IMR-90 (cell line): ENCODE measurements around the gene PTPRK. TPM values are rescaled to one million over a fixed set of nuclear protein-coding genes. Genes with fewer than 3 reads are reported as not detected.
A peak's percentile ranks its signal among the peaks of the same experiment; 100 is the strongest.

Experiments used
- ATAC-seq: fragments of 200-7000 bp; cut with Tn5 transposase; 2 replicates; pipeline ENCODE4 v1.9.1; 2020; ENCODE audit warnings: low read depth, mild to moderate bottlenecking, moderate library complexity
- BruUV-seq: library from RNA; stranded (reverse); fragments of 400-500 nt; replicated peaks from 2 replicates; lab custom pipeline; 2021; lab: Mats Ljungman, UMichigan
- CTCF ChIA-PET: fragments of 300-600 bp; formaldehyde crosslinking; extraction: SDS; loops from one replicate; lab custom pipeline; 2021; ENCODE audit warnings: antibody characterized with exemption; lab: Yijun Ruan, JAX
- POLR2A ChIA-PET: fragments of 300-600 bp; sonication (Branson Sonifier 250); formaldehyde crosslinking; loops from one replicate; lab custom pipeline; 2022; ENCODE audit warnings: antibody characterized with exemption; ENCODE audit not compliant: unreplicated experiment; lab: Charles Lee
- DNase-seq: peaks from one replicate; pipeline ENCODE4 v3.0.0; 2013
- H2AFZ ChIP-seq: replicated peaks from 2 replicates; pipeline ENCODE3; 2013; ENCODE audit warnings: low read length, mild to moderate bottlenecking; ENCODE audit not compliant: poor library complexity
- H2AK5ac ChIP-seq: 2 replicates; pipeline ENCODE4 v1.6.1; 2013; ENCODE audit warnings: low read depth, low read length, inconsistent platforms
- H2AK9ac ChIP-seq: replicated peaks from 2 replicates; pipeline ENCODE3; 2013; ENCODE audit warnings: mild to moderate bottlenecking, low read depth, low read length, moderate library complexity; ENCODE audit not compliant: poor library complexity
- H2BK120ac ChIP-seq: 2 replicates; pipeline ENCODE4 v1.6.1; 2013; ENCODE audit warnings: low read depth, low read length, inconsistent platforms
- H2BK15ac ChIP-seq: 3 replicates; pipeline ENCODE4 v1.6.1; 2013; ENCODE audit warnings: low read depth, low read length, inconsistent platforms
- H2BK20ac ChIP-seq: 2 replicates; pipeline ENCODE4 v1.6.1; 2013; ENCODE audit warnings: low read depth, mild to moderate bottlenecking, inconsistent platforms, low read length, moderate library complexity
- H2BK5ac ChIP-seq: 2 replicates; pipeline ENCODE4 v1.6.1; 2013; ENCODE audit warnings: mild to moderate bottlenecking, low read depth, low read length, inconsistent platforms; ENCODE audit not compliant: poor library complexity, severe bottlenecking
- H3K14ac ChIP-seq: replicated peaks from 2 replicates; pipeline ENCODE4 v1.6.1; 2013; ENCODE audit warnings: low read depth, low read length, inconsistent platforms
- H3K18ac ChIP-seq: 2 replicates; pipeline ENCODE4 v1.6.1; 2013; ENCODE audit warnings: low read depth, low read length, control low read depth
- H3K23ac ChIP-seq: 2 replicates; pipeline ENCODE4 v1.6.1; 2013; ENCODE audit warnings: low read depth, low read length, inconsistent platforms
- H3K27ac ChIP-seq: 2 replicates; pipeline ENCODE4 v1.5.1; 2013; ENCODE audit warnings: mild to moderate bottlenecking, control low read depth, low read length; ENCODE audit not compliant: insufficient read depth
- H3K27me3 ChIP-seq: 2 replicates; pipeline ENCODE4 v1.6.1; 2013; ENCODE audit warnings: low read length; ENCODE audit not compliant: control insufficient read depth, insufficient read depth
- H3K36me3 ChIP-seq: 2 replicates; pipeline ENCODE4 v1.6.1; 2013; ENCODE audit warnings: low read length, mixed read lengths; ENCODE audit not compliant: control insufficient read depth, insufficient read depth
- H3K4ac ChIP-seq: 2 replicates; pipeline ENCODE4 v1.6.1; 2013; ENCODE audit warnings: low read depth, low read length, inconsistent platforms
- H3K4me1 ChIP-seq: 2 replicates; pipeline ENCODE4 v1.6.1; 2013; ENCODE audit warnings: low read length, mixed read lengths; ENCODE audit not compliant: control insufficient read depth, insufficient read depth
- H3K4me2 ChIP-seq: 2 replicates; pipeline ENCODE4 v1.6.1; 2013; ENCODE audit warnings: low read depth, mild to moderate bottlenecking, control low read depth, low read length, moderate library complexity
- H3K4me3 ChIP-seq: 2 replicates; pipeline ENCODE4 v1.5.1; 2013; ENCODE audit warnings: low read depth, mild to moderate bottlenecking, control low read depth, low read length, moderate library complexity; ENCODE audit not compliant: insufficient read depth
- H3K56ac ChIP-seq: 2 replicates; pipeline ENCODE4 v1.6.1; 2013; ENCODE audit warnings: low read length, inconsistent platforms; ENCODE audit not compliant: insufficient read depth; ENCODE audit errors: extremely low read depth
- H3K79me1 ChIP-seq, 2 experiments: 2 replicates each; pipeline ENCODE4 v1.6.1; 2013; ENCODE audit warnings: low read length in 2 of 2, inconsistent platforms in 1 of 2, low read depth in 1 of 2
- H3K9ac ChIP-seq: 2 replicates; pipeline ENCODE4 v1.6.1; 2013; ENCODE audit warnings: low read depth, low read length, control low read depth
- H3K9me1 ChIP-seq: 2 replicates; pipeline ENCODE4 v1.6.1; 2013; ENCODE audit warnings: low read length, inconsistent platforms; ENCODE audit not compliant: insufficient read depth
- H3K9me3 ChIP-seq: 2 replicates; pipeline ENCODE4 v1.6.1; 2013; ENCODE audit warnings: low read length; ENCODE audit not compliant: control insufficient read depth, insufficient read depth
- H4K20me1 ChIP-seq: 2 replicates; pipeline ENCODE4 v1.6.1; 2013; ENCODE audit warnings: low read length, inconsistent platforms; ENCODE audit not compliant: insufficient read depth
- H4K5ac ChIP-seq: 2 replicates; pipeline ENCODE4 v1.6.1; 2013; ENCODE audit warnings: mild to moderate bottlenecking, low read depth, low read length, control low read depth
- H4K8ac ChIP-seq, 2 experiments: 2 replicates each; pipeline ENCODE4 v1.6.1; 2013; ENCODE audit warnings: low read depth in 2 of 2, low read length in 2 of 2, control low read depth in 1 of 2, inconsistent platforms in 1 of 2
- H4K91ac ChIP-seq: 2 replicates; pipeline ENCODE4 v1.6.1; 2013; ENCODE audit warnings: low read depth, low read length, inconsistent platforms; ENCODE audit not compliant: insufficient read depth
- ELK1 ChIP-seq: fragments of 150-350 bp; IDR thresholded peaks from 2 replicates; pipeline ENCODE4 v1.6.1; 2016; ENCODE audit warnings: low read depth, mild to moderate bottlenecking, low read length, moderate library complexity, borderline replicate concordance
- FOS ChIP-seq: fragments of 150-350 bp; IDR thresholded peaks from 2 replicates; pipeline ENCODE4 v1.6.1; 2016; ENCODE audit warnings: low read depth, low read length
- WGBS, 2 experiments: methylation state at CpG; one replicate each; pipeline versions ENCODE4 v1.1.5 to v1.1.7; 2013; ENCODE audit warnings: missing lambda C conversion rate in 2 of 2; ENCODE audit not compliant: insufficient read length in 1 of 2; ENCODE audit errors: extremely low coverage in 2 of 2; 5-methylcytosine and 5-hydroxymethylcytosine counted together
- dilution Hi-C: fragments of 300-500 bp; cut with HindIII; formaldehyde crosslinking; loops from one replicate; pipeline ENCODE4 v1.14.3; 2018; ENCODE audit warnings: low sequenced_read_pairs; ENCODE audit not compliant: unreplicated experiment
- in situ Hi-C: fragments of 300-500 bp; cut with MboI; formaldehyde crosslinking; loops from 3 replicates; pipeline ENCODE4 v1.14.3; 2019; ENCODE audit warnings: low sequenced_read_pairs, inconsistent platforms, mixed read lengths
- intact Hi-C: fragments of 100-400 bp; cut with micrococcal nuclease; formaldehyde crosslinking; loops from 2 replicates; pipeline ENCODE4 v1.10.0; 2022
- polyA plus RNA-seq, 3 experiments: library from polyadenylated mRNA; depleted of rRNA; stranded (reverse); fragments of >200 nt; gene quantifications; 2 replicates each; pipeline ENCODE4 v1.2.3, GENCODE V29; 2012; ENCODE audit warnings: low replicate concordance in 1 of 3
- total RNA-seq: library from RNA; depleted of rRNA; stranded (reverse); fragments of >200 nt; gene quantifications from 2 replicates; pipeline ENCODE4 v1.2.3, GENCODE V29; 2012

The PTPRK gene
- total and polyA plus RNA-seq, 2 of the 4 experiments (the other 2 are of a cell fraction), result 18.0 to 80.8 TPM

GRCh38 chr6:128271527-128271926 is 248.9 kb downstream of the PTPRK start:
- H3K4me3 ChIP-seq, result no peak overlapping the region
- 0 out of 2 replicates have a peak, but pooled peaks cover 1% of the 10 kb centered on the region for H3K4me1 ChIP-seq
- H4K5ac ChIP-seq, result no peak overlapping the region
- H3K56ac ChIP-seq, result no peak overlapping the region
- H3K27ac ChIP-seq, result no peak overlapping the region
- no peak overlapping the region for H3K4me2 ChIP-seq
- H3K9me1 ChIP-seq, result no peaks in the 10 kb centered on the region; the same call in 1 of the 2 replicates
- no TSS peak for BruUV-seq
- H4K91ac ChIP-seq, result no peak overlapping the region
- H2BK20ac ChIP-seq, result no peak overlapping the region
- H3K14ac ChIP-seq, result 0 out of 2 replicates have a peak overlapping the region, but pooled peaks have one; percentile 0
- ATAC-seq (no peak), DNase-seq (peak; percentile 34)
- no peak overlapping the region for H3K9ac ChIP-seq
- WGBS, 2 experiments, result no CpG with 5 or more reads among the region's 1 CpG
- no peak overlapping the region for H2AFZ ChIP-seq
- H3K9me3 ChIP-seq, result no peaks in the 10 kb centered on the region
- H3K27me3 ChIP-seq, result no peaks in the 10 kb centered on the region
- no peak overlapping the region for H2BK5ac ChIP-seq
- intact Hi-C loops, result no loop called here
- no peak overlapping the region for H2AK5ac ChIP-seq
- no peak overlapping the region for H2BK120ac ChIP-seq
- POLR2A ChIA-PET, result no interaction called here
- no peak overlapping the region for H3K4ac ChIP-seq
- no peaks in the 10 kb centered on the region for H3K36me3 ChIP-seq
- peaks cover 10 to 26% of the 10 kb centered on the region in 2 experiments for H3K79me1 ChIP-seq
- in situ Hi-C loops, result no loop called here
- no peak overlapping the region for H3K23ac ChIP-seq
- no peak overlapping the region for H4K8ac ChIP-seq
- CTCF ChIA-PET, result no interaction called here
- no peak overlapping the region for H2BK15ac ChIP-seq
- no peak overlapping the region for H2AK9ac ChIP-seq
- peaks cover 6% of the 10 kb centered on the region; the same call in 1 of the 2 replicates for H4K20me1 ChIP-seq
- TF ChIP-seq FOS (no peak), ELK1 (no peak)
- dilution Hi-C loops, result no loop called here
- no peak overlapping the region for H3K18ac ChIP-seq
